DOHH2 (cell line): Measurements from ENCODE around the gene CELA2A.
A peak's percentile ranks its signal among the peaks of the same experiment; 100 is the strongest.

ENCODE experiments used
- H3F3A ChIP-seq: fragments of 200-600 bp; sonication (generic), shearing (Covaris generic); 2 replicates; pipeline ENCODE4 v1.6.0; 2016; ENCODE audit warnings: antibody characterized with exemption, mild to moderate bottlenecking; ENCODE audit not compliant: control insufficient read depth, insufficient read depth
- H3K27ac ChIP-seq: fragments of 200-600 bp; sonication (generic); 2 replicates; pipeline ENCODE4 v1.5.1; 2014; ENCODE audit warnings: low read depth, mild to moderate bottlenecking, low read length, moderate library complexity
- H3K27me3 ChIP-seq: fragments of 200-600 bp; sonication (generic); 2 replicates; pipeline ENCODE4 v1.6.1; 2014; ENCODE audit warnings: mild to moderate bottlenecking, low read length, mixed read lengths; ENCODE audit not compliant: control insufficient read depth
- H3K36me3 ChIP-seq: fragments of 200-600 bp; sonication (generic); 2 replicates; pipeline ENCODE4 v1.6.1; 2014; ENCODE audit warnings: mild to moderate bottlenecking, low read length, moderate library complexity, mixed read lengths; ENCODE audit not compliant: control insufficient read depth
- H3K4me1 ChIP-seq: fragments of 200-600 bp; sonication (generic); 2 replicates; pipeline ENCODE4 v1.6.1; 2014; ENCODE audit warnings: mild to moderate bottlenecking, low read length, mixed read lengths; ENCODE audit not compliant: control insufficient read depth
- H3K4me2 ChIP-seq: fragments of 200-600 bp; sonication (generic); 2 replicates; pipeline ENCODE4 v1.6.0; 2014; ENCODE audit warnings: mild to moderate bottlenecking, low read length, moderate library complexity
- H3K4me3 ChIP-seq: fragments of 200-600 bp; sonication (generic); 2 replicates; pipeline ENCODE4 v1.5.1; 2014; ENCODE audit warnings: mild to moderate bottlenecking, low read length, mixed read lengths
- H3K79me2 ChIP-seq: fragments of 200-600 bp; sonication (generic); 2 replicates; pipeline ENCODE4 v1.6.1; 2014; ENCODE audit warnings: mild to moderate bottlenecking, low read length, mixed read lengths; ENCODE audit not compliant: control insufficient read depth
- H3K9me2 ChIP-seq: fragments of 200-600 bp; sonication (generic); replicated peaks from 2 replicates; pipeline ENCODE4 v1.6.1; 2014; ENCODE audit warnings: mild to moderate bottlenecking, low read length, mixed read lengths; ENCODE audit not compliant: control insufficient read depth
- H3K9me3 ChIP-seq: fragments of 200-600 bp; sonication (generic); 2 replicates; pipeline ENCODE4 v1.6.1; 2014; ENCODE audit warnings: antibody characterized with exemption, low read length, mixed read lengths; ENCODE audit not compliant: control insufficient read depth, insufficient read depth
- H4K20me1 ChIP-seq: fragments of 200-600 bp; sonication (generic); 2 replicates; pipeline ENCODE4 v1.6.0; 2014; ENCODE audit warnings: low read depth, mild to moderate bottlenecking, antibody characterized with exemption, low read length, moderate library complexity; ENCODE audit not compliant: control insufficient read depth, insufficient read depth
- CTCF ChIP-seq: fragments of 200-600 bp; sonication (generic); IDR thresholded peaks from one replicate; pipeline ENCODE4 v1.5.1; 2014; ENCODE audit warnings: antibody characterized with exemption, mild to moderate bottlenecking, low read depth, low read length; ENCODE audit not compliant: poor library complexity, severe bottlenecking
- EZH2phosphoT487 ChIP-seq: fragments of 200-600 bp; sonication (generic); IDR thresholded peaks from 2 replicates; pipeline ENCODE4 v1.6.1; 2017; ENCODE audit warnings: borderline replicate concordance, mild to moderate bottlenecking, antibody characterized with exemption, low read length, moderate library complexity, mixed read lengths

CELA2A gene

DNA sequence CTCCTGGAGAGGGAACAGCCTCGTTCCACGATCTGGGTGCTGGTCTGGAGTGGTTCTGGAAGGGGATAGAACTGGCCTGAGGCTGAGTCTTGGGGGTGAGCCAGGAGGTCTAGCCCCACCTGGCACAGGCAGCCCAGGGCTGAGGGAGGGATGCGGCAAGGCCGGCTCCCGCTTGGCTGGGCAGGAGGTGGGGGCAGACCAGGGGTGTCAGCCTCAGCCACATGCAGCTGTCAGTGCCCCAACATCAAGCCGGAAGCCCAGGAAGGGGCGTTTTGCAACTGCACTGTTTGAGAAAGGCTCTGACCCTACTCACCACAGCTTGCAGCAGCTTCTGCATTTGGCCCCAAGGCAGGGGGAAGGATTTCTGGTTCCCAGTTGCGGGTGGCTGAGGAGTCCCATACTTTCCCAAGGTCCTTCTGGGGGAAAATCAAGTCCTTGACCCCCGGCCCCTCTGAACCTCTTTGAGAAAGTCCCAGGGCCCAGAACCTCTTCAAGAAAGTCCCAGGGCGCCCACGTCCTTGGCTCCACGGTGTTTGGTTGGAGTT is 44.9 kb upstream of the CELA2A start:
- peaks cover 64% of the 10 kb centered on the region for H3K79me2 ChIP-seq

DNA sequence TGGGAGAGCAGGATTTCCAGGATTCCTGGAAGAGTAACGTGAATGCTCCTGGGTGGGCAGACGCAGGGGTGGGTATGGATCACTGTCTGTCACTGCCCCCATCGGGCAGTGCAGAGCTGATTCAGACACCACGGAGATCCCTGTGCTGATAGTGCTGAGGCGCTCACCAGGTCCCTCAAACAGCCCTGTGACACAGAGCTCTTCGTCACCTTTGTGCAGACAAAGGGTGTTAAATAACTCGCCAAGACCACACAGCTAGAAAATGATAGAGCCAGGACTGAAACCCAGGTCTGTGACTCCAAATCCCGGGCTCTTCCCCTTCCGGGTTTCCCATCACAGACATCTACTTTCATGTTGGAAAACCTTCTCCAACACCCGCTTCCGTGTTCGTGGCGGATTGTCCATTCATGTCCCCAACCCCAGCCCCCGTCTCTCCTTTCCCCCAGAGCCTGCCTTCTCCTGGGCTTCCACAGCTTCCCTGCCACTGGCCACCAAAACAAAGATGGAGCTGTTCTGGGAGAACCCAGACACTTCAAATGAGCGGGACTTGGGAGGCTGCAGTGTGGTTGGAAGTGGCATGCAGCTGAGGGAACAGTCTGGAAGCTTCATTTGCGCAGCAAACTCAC is 44.2 kb upstream of the CELA2A start:
- H3K4me3 ChIP-seq: peak overlapping the region; percentile 94
- H3K4me2 ChIP-seq: peak overlapping the region; percentile 80
- H3K9me2 ChIP-seq: no peaks in the 10 kb centered on the region
- H3K27ac ChIP-seq: 0 out of 2 replicates have a peak overlapping the region, but pooled peaks have one; percentile 13
- H3K27me3 ChIP-seq: peaks cover 22% of the 10 kb centered on the region
- peaks cover 70% of the 10 kb centered on the region for H3K79me2 ChIP-seq
- H3F3A ChIP-seq: peaks cover 8% of the 10 kb centered on the region
- H3K4me1 ChIP-seq: peaks cover 45% of the 10 kb centered on the region
- peaks cover 32% of the 10 kb centered on the region for H3K36me3 ChIP-seq
- H3K9me3 ChIP-seq: no peaks in the 10 kb centered on the region
- H4K20me1 ChIP-seq: peaks cover 22% of the 10 kb centered on the region; the same call in 1 of the 2 replicates
- TF ChIP-seq EZH2phosphoT487: no peak
- no peak for TF ChIP-seq CTCF

More for the DNA sequence above, 44.9 kb upstream of the CELA2A start:
- Histone ChIP-seq H4K20me1 (peaks cover 22% of the 10 kb centered on the region; the same call in 1 of the 2 replicates), H3K36me3 (peaks cover 32% of the 10 kb centered on the region), H3K9me2 (no peaks in the 10 kb centered on the region), H3K9me3 (no peaks in the 10 kb centered on the region), H3F3A (peaks cover 8% of the 10 kb centered on the region), H3K27ac (peak overlapping the region; percentile 13; the same call in 1 of the 2 replicates), H3K4me1 (peaks cover 39% of the 10 kb centered on the region), H3K27me3 (peaks cover 28% of the 10 kb centered on the region), H3K4me2 (peak overlapping the region; percentile 80), H3K4me3 (peak overlapping the region; percentile 94)
- TF ChIP-seq CTCF (no peak), EZH2phosphoT487 (no peak)

DNA sequence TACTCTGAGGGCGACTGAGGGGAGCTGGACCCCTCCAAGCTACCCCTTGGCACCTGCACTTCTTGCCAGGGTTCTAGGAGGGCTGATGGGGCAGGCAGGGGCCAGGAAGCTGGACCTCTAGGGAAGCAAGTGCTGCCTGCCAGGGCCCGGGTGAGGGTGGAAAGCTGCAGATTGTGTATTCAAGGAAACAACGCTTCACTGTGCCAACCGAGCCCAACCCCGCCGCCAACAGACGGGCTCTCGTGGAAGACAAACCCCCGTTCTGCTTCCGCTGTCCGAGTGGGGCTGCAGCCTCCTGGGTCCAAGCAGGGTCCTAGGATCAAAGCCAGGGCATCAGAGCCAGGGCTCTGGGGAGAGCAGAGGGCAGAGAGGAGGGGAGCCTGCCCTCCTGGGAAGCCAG is 43.7 kb upstream of the CELA2A start:
- Histone ChIP-seq H3K4me1 (peaks cover 49% of the 10 kb centered on the region), H3K79me2 (peaks cover 75% of the 10 kb centered on the region), H3K27me3 (peaks cover 16% of the 10 kb centered on the region), H3K4me2 (no peak overlapping the region), H3K27ac (no peak overlapping the region), H3K36me3 (peaks cover 32% of the 10 kb centered on the region), H3K9me2 (no peaks in the 10 kb centered on the region), H3F3A (peaks cover 8% of the 10 kb centered on the region), H3K9me3 (no peaks in the 10 kb centered on the region), H3K4me3 (no peak overlapping the region), H4K20me1 (peaks cover 22% of the 10 kb centered on the region; the same call in 1 of the 2 replicates)
- TF ChIP-seq CTCF (no peak), EZH2phosphoT487 (no peak)
